GM23248 (cell line): ENCODE data around the gene COL23A1. TPM values are rescaled to one million over a fixed set of nuclear protein-coding genes. Genes with fewer than 3 reads are reported as not detected.

Experiments
- DNase-seq: peaks from one replicate; pipeline ENCODE4 v3.0.0-alpha.2; 2015
- H2AFZ ChIP-seq: fragments of 200-600 bp; sonication (generic); 2 replicates; pipeline ENCODE4 v1.6.1; 2016; ENCODE audit warnings: antibody characterized with exemption
- H3F3A ChIP-seq: fragments of 200-600 bp; sonication (generic); 2 replicates; pipeline ENCODE4 v1.6.1; 2016; ENCODE audit warnings: mild to moderate bottlenecking, antibody characterized with exemption, mixed run types; ENCODE audit not compliant: insufficient read depth
- H3K27ac ChIP-seq: fragments of 200-600 bp; sonication (generic); 2 replicates; pipeline ENCODE4 v1.5.1; 2016; ENCODE audit warnings: mild to moderate bottlenecking
- H3K27me3 ChIP-seq: fragments of 200-600 bp; sonication (generic); replicated peaks from 2 replicates; pipeline ENCODE4 v1.6.1; 2016; ENCODE audit warnings: mild to moderate bottlenecking; ENCODE audit not compliant: insufficient read depth
- H3K36me3 ChIP-seq: fragments of 200-600 bp; sonication (generic); 2 replicates; pipeline ENCODE4 v1.6.1; 2016; ENCODE audit warnings: low read depth, mild to moderate bottlenecking
- H3K4me1 ChIP-seq: fragments of 200-600 bp; sonication (generic); 2 replicates; pipeline ENCODE4 v1.6.1; 2016; ENCODE audit warnings: mild to moderate bottlenecking; ENCODE audit not compliant: insufficient read depth
- H3K4me2 ChIP-seq: fragments of 200-600 bp; sonication (generic); one replicate; pipeline ENCODE4 v1.6.1; 2016; ENCODE audit warnings: mild to moderate bottlenecking; ENCODE audit not compliant: unreplicated experiment
- H3K4me3 ChIP-seq: fragments of 200-600 bp; sonication (generic); 2 replicates; pipeline ENCODE4 v1.5.1; 2016; ENCODE audit warnings: mild to moderate bottlenecking
- H3K79me2 ChIP-seq: fragments of 200-600 bp; sonication (generic); 2 replicates; pipeline ENCODE4 v1.6.1; 2016; ENCODE audit warnings: mild to moderate bottlenecking; ENCODE audit not compliant: insufficient read depth
- H3K9ac ChIP-seq: fragments of 200-600 bp; sonication (generic); 2 replicates; pipeline ENCODE4 v1.6.1; 2016; ENCODE audit warnings: mild to moderate bottlenecking
- H3K9me2 ChIP-seq: fragments of 200-600 bp; sonication (generic); 2 replicates; pipeline ENCODE4 v1.6.1; 2016; ENCODE audit warnings: mixed run types, mild to moderate bottlenecking, moderate library complexity; ENCODE audit not compliant: insufficient read depth
- H3K9me3 ChIP-seq: fragments of 200-600 bp; sonication (generic); one replicate; pipeline ENCODE4 v1.6.1; 2017; ENCODE audit warnings: low read depth
- H4K20me1 ChIP-seq: fragments of 200-600 bp; sonication (generic); 2 replicates; pipeline ENCODE4 v1.6.0; 2016; ENCODE audit not compliant: insufficient read depth
- EZH2 ChIP-seq: fragments of 200-600 bp; sonication (generic); IDR thresholded peaks from 2 replicates; pipeline ENCODE4 v1.6.1; 2018; ENCODE audit warnings: antibody characterized with exemption, mild to moderate bottlenecking; ENCODE audit not compliant: insufficient read depth, poor library complexity, severe bottlenecking
- EZH2phosphoT487 ChIP-seq: fragments of 200-600 bp; sonication (generic); IDR thresholded peaks from 2 replicates; pipeline ENCODE4 v1.6.1; 2018; ENCODE audit warnings: antibody characterized with exemption, moderate library complexity, mild to moderate bottlenecking, low read depth; ENCODE audit not compliant: insufficient read depth
- WGBS, 2 experiments: methylation state at CpG; one replicate each; pipeline ENCODE4 v1.1.6; 2015 to 2017; ENCODE audit warnings: low lambda C conversion rate in 2 of 2, low coverage in 1 of 2; ENCODE audit errors: missing lambda C conversion rate in 2 of 2; 5-methylcytosine and 5-hydroxymethylcytosine counted together
- in situ Hi-C: fragments of 300-500 bp; cut with MboI; formaldehyde crosslinking; loops from 2 replicates; pipeline ENCODE4 v1.15.0; 2020
- polyA plus RNA-seq: library from polyadenylated mRNA; unstranded; fragments of >200 nt; fragmentation: Nextera tagmentation; extraction: Ambion mirVana; gene quantifications from 2 replicates; pipeline ENCODE4 v1.2.1, GENCODE V29; 2016
- total RNA-seq: library from RNA; depleted of rRNA; stranded (reverse); fragments of >200 nt; shearing (Covaris generic); gene quantifications from 2 replicates; pipeline ENCODE4 v1.2.3, GENCODE V29; 2014

Gene COL23A1
- total and polyA plus RNA-seq, 2 experiments from 2014 or later: not detected

GRCh38 chr5:178378527-178379484 is 211.4 kb downstream of the COL23A1 start:
- Histone ChIP-seq H3K4me3 (no peak overlapping the region), H3K27me3 (no peaks in the 10 kb centered on the region), H2AFZ (no peak overlapping the region), H4K20me1 (no peaks in the 10 kb centered on the region), H3K4me2 (no peak overlapping the region), H3K27ac (no peak overlapping the region), H3K9ac (no peak overlapping the region), H3F3A (no peaks in the 10 kb centered on the region), H3K9me3 (no peaks in the 10 kb centered on the region), H3K36me3 (no peaks in the 10 kb centered on the region), H3K79me2 (no peaks in the 10 kb centered on the region), H3K9me2 (no peaks in the 10 kb centered on the region), H3K4me1 (no peaks in the 10 kb centered on the region)
- TF ChIP-seq EZH2phosphoT487 (no peak), EZH2 (no peak)
- WGBS, 2 experiments: 69 to 74% methylated on average over 14 of the region's 14 CpGs
- in situ Hi-C loops: no loop called here
- DNase-seq: no peak

DNA sequence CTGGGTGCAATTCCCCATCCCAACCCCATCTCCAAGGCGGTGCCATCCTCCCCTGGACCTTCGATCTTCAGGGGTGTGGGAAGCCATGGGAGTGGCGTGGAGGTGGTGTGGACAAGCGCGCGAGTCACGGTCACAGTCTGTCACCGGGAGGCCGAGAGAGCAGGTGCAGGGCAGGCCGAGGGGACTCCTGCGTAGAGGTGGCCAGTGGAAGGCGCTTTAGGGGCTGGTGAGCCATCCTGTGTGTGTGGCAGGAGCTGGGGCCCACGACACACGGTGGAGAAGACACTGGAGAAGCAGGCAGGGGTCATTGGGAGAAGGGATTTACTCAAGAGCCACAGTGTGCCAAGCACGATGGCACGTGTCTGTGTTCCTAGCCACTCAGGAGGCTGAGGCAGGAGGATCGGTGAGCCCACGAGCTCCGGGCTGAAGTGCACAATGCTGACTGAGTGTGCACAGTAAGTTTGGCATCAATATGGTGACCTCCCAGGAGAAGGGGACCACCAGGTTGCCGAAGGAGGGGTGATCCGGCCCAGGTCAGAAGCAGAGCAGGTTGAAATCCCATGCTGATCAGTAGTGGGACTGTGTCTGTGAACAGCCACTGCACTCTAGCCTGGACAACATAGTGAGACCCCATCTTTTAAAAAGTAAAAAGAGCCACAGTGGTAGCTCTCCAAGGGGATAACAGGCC is 212.5 kb downstream of the COL23A1 start:
- no peak for TF ChIP-seq EZH2phosphoT487
- TF ChIP-seq EZH2: no peak
- no peak for DNase-seq
- no peaks in the 10 kb centered on the region for H4K20me1 ChIP-seq
- no peak overlapping the region for H2AFZ ChIP-seq
- H3K9me3 ChIP-seq: no peaks in the 10 kb centered on the region
- WGBS, 2 experiments: 65 to 69% methylated on average over 21 of the region's 21 CpGs
- H3K4me1 ChIP-seq: no peaks in the 10 kb centered on the region
- no peak overlapping the region for H3K27ac ChIP-seq
- H3K4me3 ChIP-seq: no peak overlapping the region
- no peaks in the 10 kb centered on the region for H3K79me2 ChIP-seq
- in situ Hi-C loops: no loop called here
- H3K36me3 ChIP-seq: no peaks in the 10 kb centered on the region
- no peaks in the 10 kb centered on the region for H3F3A ChIP-seq
- no peak overlapping the region for H3K9ac ChIP-seq
- no peaks in the 10 kb centered on the region for H3K9me2 ChIP-seq
- H3K4me2 ChIP-seq: no peak overlapping the region
- no peaks in the 10 kb centered on the region for H3K27me3 ChIP-seq

DNA sequence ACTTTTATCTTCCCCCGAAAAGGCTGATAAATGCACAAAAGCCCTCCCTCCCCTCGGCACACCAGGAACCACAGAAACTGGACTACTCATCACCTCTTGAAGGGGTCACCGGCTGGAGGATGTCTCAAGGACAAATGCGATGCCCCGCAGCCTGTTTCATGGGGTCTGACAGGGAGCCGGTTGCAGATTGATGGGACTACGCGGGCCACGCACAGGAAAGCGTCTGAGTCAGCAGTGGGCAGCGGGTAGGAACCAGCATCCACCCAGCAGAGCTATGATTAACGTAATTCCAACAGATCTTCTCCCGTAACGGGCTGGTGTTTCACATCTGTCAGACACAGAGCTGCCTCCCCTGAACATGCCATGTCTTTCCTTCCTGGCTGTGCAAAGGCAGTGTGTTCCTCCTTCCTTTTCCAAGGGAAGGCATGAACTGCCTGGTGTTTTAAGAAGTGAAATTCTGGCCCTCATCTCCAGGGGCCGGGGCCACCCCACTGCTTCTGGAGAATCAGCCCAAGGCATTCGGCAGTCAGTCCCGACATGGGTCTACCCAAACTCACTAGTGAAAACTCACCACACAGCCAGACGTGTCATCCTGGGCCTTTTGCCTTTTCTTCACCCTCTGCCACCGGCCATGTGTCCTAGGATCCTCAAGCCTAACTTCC is 213.1 kb downstream of the COL23A1 start:
- Histone ChIP-seq H3K27me3 (no peaks in the 10 kb centered on the region), H3K36me3 (no peaks in the 10 kb centered on the region)
- no peak for DNase-seq

DNA sequence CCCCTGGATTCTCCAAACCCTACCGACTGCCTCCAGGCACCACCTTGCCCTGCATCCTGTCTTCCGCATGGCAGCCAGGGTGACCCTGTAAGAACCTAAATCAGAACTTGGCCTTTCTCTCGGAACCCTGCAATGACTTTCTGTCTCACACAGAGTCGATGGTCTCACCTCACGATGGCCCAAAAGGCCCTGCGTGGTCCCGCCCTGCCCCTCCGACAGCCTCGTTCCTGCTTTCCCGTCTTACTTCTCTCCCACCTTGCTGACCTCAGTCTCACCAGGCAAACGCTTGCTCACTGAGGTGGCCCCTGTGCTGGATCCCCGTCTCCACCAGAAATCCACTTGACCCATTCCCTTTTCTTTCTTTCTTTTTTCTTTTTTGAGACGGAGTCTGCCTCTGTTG is 214.8 kb downstream of the COL23A1 start:
- TF ChIP-seq EZH2phosphoT487 (no peak), EZH2 (no peak)
- no peaks in the 10 kb centered on the region for H3K79me2 ChIP-seq
- H3K27ac ChIP-seq: no peak overlapping the region
- no peaks in the 10 kb centered on the region for H3F3A ChIP-seq
- DNase-seq: no peak
- H4K20me1 ChIP-seq: no peaks in the 10 kb centered on the region
- no peaks in the 10 kb centered on the region for H3K36me3 ChIP-seq
- H3K9me3 ChIP-seq: no peaks in the 10 kb centered on the region
- H2AFZ ChIP-seq: no peak overlapping the region
- H3K9me2 ChIP-seq: no peaks in the 10 kb centered on the region
- H3K9ac ChIP-seq: no peak overlapping the region
- H3K27me3 ChIP-seq: no peaks in the 10 kb centered on the region
- no peak overlapping the region for H3K4me2 ChIP-seq
- in situ Hi-C loops: no loop called here
- H3K4me1 ChIP-seq: no peaks in the 10 kb centered on the region
- no peak overlapping the region for H3K4me3 ChIP-seq
- 66 to 70% methylated on average over 13 of the region's 13 CpGs for WGBS, 2 experiments

More for the DNA sequence above, 213.1 kb downstream of the COL23A1 start:
- Histone ChIP-seq H3K4me3 (no peak overlapping the region), H3K4me1 (no peaks in the 10 kb centered on the region), H3K79me2 (no peaks in the 10 kb centered on the region), H3K9ac (no peak overlapping the region), H3F3A (no peaks in the 10 kb centered on the region), H3K9me3 (no peaks in the 10 kb centered on the region), H4K20me1 (no peaks in the 10 kb centered on the region), H3K4me2 (no peak overlapping the region), H2AFZ (no peak overlapping the region), H3K9me2 (no peaks in the 10 kb centered on the region), H3K27ac (no peak overlapping the region)
- in situ Hi-C loops: no loop called here
- no peak for TF ChIP-seq EZH2
- TF ChIP-seq EZH2phosphoT487: no peak
- WGBS, 2 experiments: 55 to 57% methylated on average over 19 of the region's 19 CpGs
